K562 (cell line): ENCODE results near the gene ATP2A2. TPM values are rescaled to one million over a fixed set of nuclear protein-coding genes. Genes with fewer than 3 reads are reported as not detected.

Source experiments
- ATAC-seq: fragments of 200-7000 bp; cut with Tn5 transposase; 3 replicates; pipeline ENCODE4 v1.9.1; 2020; ENCODE audit warnings: moderate library complexity
- BruUV-seq: library from RNA; stranded (reverse); fragments of 400-500 nt; replicated peaks from 2 replicates; lab custom pipeline; 2021; lab: Mats Ljungman, UMichigan
- CTCF ChIA-PET: fragments of 300-600 bp; formaldehyde crosslinking; extraction: SDS; loops from one replicate; lab custom pipeline; 2021; ENCODE audit warnings: low intra/inter-chr PET ratio; lab: Yijun Ruan, JAX
- POLR2A ChIA-PET: fragments of 300-600, 350-650 bp; sonication (Branson Sonifier 250); formaldehyde crosslinking; extraction: SDS; loops from one replicate; lab custom pipeline; 2021; ENCODE audit warnings: antibody characterized with exemption, inconsistent platforms; lab: Yijun Ruan, JAX
- DNase-seq, 4 experiments: peaks; one replicate each; pipeline versions ENCODE4 v3.0.0 to v3.0.0-alpha.2; 2011 to 2018; ENCODE audit warnings: low spot score in 3 of 4, mixed read lengths in 3 of 4; ENCODE audit errors: extremely low read depth in 1 of 4
- FAIRE-seq: peaks from 2 replicates; lab custom pipeline; 2011; peaks lifted over from hg19 to GRCh38; lab: Jason Lieb, UNC
- H2AFZ ChIP-seq: 2 replicates; pipeline ENCODE4 v1.6.0; 2011; ENCODE audit warnings: low read depth, low read length, control low read depth, inconsistent platforms
- H3K27ac ChIP-seq: fragments of 200-600 bp; 3 replicates; pipeline ENCODE4 v1.8.0; 2011; ENCODE audit warnings: low read depth, mild to moderate bottlenecking, control low read depth, inconsistent platforms, low read length, moderate library complexity, mixed read lengths; ENCODE audit errors: extremely low read depth
- H3K27me3 ChIP-seq, 2 experiments: fragments of 300-600 bp in 1 of 2; 2 replicates in 1 of 2; 3 replicates in 1 of 2; pipeline versions ENCODE4 v1.6.0 to v1.8.0; 2011; ENCODE audit warnings: inconsistent platforms in 2 of 2, low read length in 2 of 2, mild to moderate bottlenecking in 1 of 2, mixed read lengths in 1 of 2, moderate library complexity in 1 of 2; ENCODE audit not compliant: control insufficient read depth in 2 of 2, insufficient read depth in 2 of 2
- H3K36me3 ChIP-seq: fragments of 300-600 bp; 3 replicates; pipeline ENCODE4 v1.8.0; 2011; ENCODE audit warnings: mild to moderate bottlenecking, low read length, inconsistent platforms; ENCODE audit not compliant: control insufficient read depth, insufficient read depth
- H3K4me1 ChIP-seq, 2 experiments: fragments of 200-600 bp in 1 of 2; replicated peaks in 1 of 2; 2 replicates in 1 of 2; 3 replicates in 1 of 2; pipeline versions ENCODE4 v1.5.1 to v1.8.0; 2011; ENCODE audit warnings: inconsistent platforms in 2 of 2, low read length in 2 of 2, mild to moderate bottlenecking in 1 of 2, mixed read lengths in 1 of 2, moderate library complexity in 1 of 2; ENCODE audit not compliant: control insufficient read depth in 2 of 2, insufficient read depth in 2 of 2
- H3K4me2 ChIP-seq: 2 replicates; pipeline ENCODE4 v1.6.1; 2011; ENCODE audit warnings: low read length, control low read depth, inconsistent platforms, mixed read lengths; ENCODE audit not compliant: insufficient read depth
- H3K4me3 ChIP-seq: fragments of 200-600 bp; sonication (generic), shearing (Covaris generic); 2 replicates; pipeline ENCODE4 v1.5.1; 2016; ENCODE audit warnings: control low read depth, inconsistent platforms
- H3K79me2 ChIP-seq: fragments of 200-600 bp; 3 replicates; pipeline ENCODE4 v1.8.0; 2011; ENCODE audit warnings: low read length, inconsistent platforms; ENCODE audit not compliant: control insufficient read depth, insufficient read depth
- H3K9ac ChIP-seq, 2 experiments: 2 replicates each; pipeline versions ENCODE4 v1.6.0 to v1.6.1; 2011; ENCODE audit warnings: low read depth in 2 of 2, low read length in 2 of 2, control low read depth in 1 of 2, inconsistent platforms in 1 of 2, mild to moderate bottlenecking in 1 of 2, mixed read lengths in 1 of 2; ENCODE audit not compliant: insufficient read depth in 1 of 2
- H3K9me1 ChIP-seq: one replicate; pipeline ENCODE4 v1.6.0; 2011; ENCODE audit warnings: inconsistent platforms, mild to moderate bottlenecking, low read length, moderate library complexity; ENCODE audit not compliant: control insufficient read depth, insufficient read depth
- H3K9me3 ChIP-seq: replicated peaks from 2 replicates; pipeline ENCODE4 v1.5.1; 2011; ENCODE audit warnings: low read depth, low read length, inconsistent platforms; ENCODE audit not compliant: control insufficient read depth, insufficient read depth
- H4K20me1 ChIP-seq: replicated peaks from 2 replicates; pipeline ENCODE4 v1.6.1; 2011; ENCODE audit warnings: low read length, inconsistent platforms, mixed read lengths; ENCODE audit not compliant: control insufficient read depth, insufficient read depth
- HSF4 ChIP-seq: fragments of 250-450 bp; sonication (Bioruptor Pico); IDR thresholded peaks from 2 replicates; pipeline ENCODE4 v2.1.2; 2022; ENCODE audit warnings: mild to moderate bottlenecking, moderate library complexity, borderline replicate concordance
- MCM3 ChIP-seq: fragments of 450-650 bp; IDR thresholded peaks from 2 replicates; pipeline ENCODE4 v1.6.1; 2016
- SP2 ChIP-seq: IDR thresholded peaks from 2 replicates; pipeline ENCODE4 v1.6.1; 2011; ENCODE audit warnings: mild to moderate bottlenecking, low read depth, low read length, moderate library complexity; ENCODE audit not compliant: poor library complexity, severe bottlenecking; ENCODE audit errors: extremely low read depth
- ZNF146 ChIP-seq: IDR thresholded peaks from one replicate; pipeline ENCODE4 v1.6.1; 2018; ENCODE audit warnings: missing compliant biosample characterization; ENCODE audit not compliant: unreplicated experiment
- ZSCAN32 ChIP-seq: fragments of 450-650 bp; formaldehyde crosslinking; IDR thresholded peaks from 2 replicates; pipeline ENCODE4 v1.4.0; 2020; ENCODE audit warnings: mild to moderate bottlenecking, moderate library complexity
- WGBS: fragments of 100-300 bp; shearing (Covaris generic); methylation state at CpG from one replicate; pipeline ENCODE4 v1.1.6; 2016; ENCODE audit warnings: low coverage, mixed read lengths; ENCODE audit not compliant: insufficient coverage; ENCODE audit errors: missing lambda C conversion rate; 5-methylcytosine and 5-hydroxymethylcytosine counted together
- in situ Hi-C: fragments of 300-500 bp; cut with MboI; formaldehyde crosslinking; loops from 4 replicates; pipeline ENCODE4 v1.15.0; 2018; ENCODE audit warnings: inconsistent platforms, mixed read lengths
- intact Hi-C: fragments of 100-400 bp; cut with micrococcal nuclease; formaldehyde crosslinking; loops from 2 replicates; pipeline ENCODE4 v1.14.2; 2022
- polyA plus RNA-seq, 8 experiments: library from polyadenylated mRNA; depleted of rRNA in 4 of 8; stranded (reverse) in 5 of 8; unstranded in 3 of 8; fragments of >200 nt; fragmentation: Nextera tagmentation in 2 of 8; fragmentation: Illumina TruSeq in 1 of 8; extraction: Ambion mirVana in 2 of 8; extraction: Trizol in 1 of 8; gene quantifications; 2 replicates each; pipeline versions ENCODE4 v1.2.1 to v1.2.3, GENCODE V29; 2011 to 2014; ENCODE audit warnings: inconsistent platforms in 1 of 8, missing spikeins in 1 of 8
- total RNA-seq, 7 experiments: library from RNA; depleted of rRNA in 6 of 7; stranded (reverse); fragments of >200 nt in 6 of 7; fragmentation: Illumina TruSeq in 2 of 7; extraction: Trizol in 2 of 7; gene quantifications; 2 replicates each; pipeline versions ENCODE4 v1.2.1 to v1.2.3, GENCODE V29; 2011 to 2021; ENCODE audit warnings: low replicate concordance in 1 of 7
- TF ChIP-seq, protein P1 (sequence below): fragments of 450-650 bp; IDR thresholded peaks from 2 replicates; pipeline ENCODE4 v1.6.1; 2016; ENCODE audit warnings: low read depth, mild to moderate bottlenecking, moderate library complexity
- TF ChIP-seq, protein P2 (sequence below): fragments of 250-450 bp; sonication (Bioruptor Pico); IDR thresholded peaks from 2 replicates; pipeline ENCODE4 v1.5.0; 2020; ENCODE audit warnings: mild to moderate bottlenecking, borderline replicate concordance
- TF ChIP-seq, protein P3 (sequence below), 2 experiments: fragments of 450-650 bp; formaldehyde crosslinking in 1 of 2; IDR thresholded peaks; 2 replicates each; pipeline versions ENCODE4 v1.4.0 to v1.6.1; 2014 to 2020; ENCODE audit warnings: mild to moderate bottlenecking in 2 of 2, borderline replicate concordance in 1 of 2, low read depth in 1 of 2
- TF ChIP-seq, protein P4 (sequence below): fragments of 450-650 bp; IDR thresholded peaks from 2 replicates; pipeline ENCODE4 v1.6.1; 2016

Gene ATP2A2
- total and polyA plus RNA-seq, 9 of the 15 experiments (the other 6 are each of a cell fraction or from before 2014, with no cell fraction given), result 5.2 to 205 (median 51.6) TPM

DNA sequence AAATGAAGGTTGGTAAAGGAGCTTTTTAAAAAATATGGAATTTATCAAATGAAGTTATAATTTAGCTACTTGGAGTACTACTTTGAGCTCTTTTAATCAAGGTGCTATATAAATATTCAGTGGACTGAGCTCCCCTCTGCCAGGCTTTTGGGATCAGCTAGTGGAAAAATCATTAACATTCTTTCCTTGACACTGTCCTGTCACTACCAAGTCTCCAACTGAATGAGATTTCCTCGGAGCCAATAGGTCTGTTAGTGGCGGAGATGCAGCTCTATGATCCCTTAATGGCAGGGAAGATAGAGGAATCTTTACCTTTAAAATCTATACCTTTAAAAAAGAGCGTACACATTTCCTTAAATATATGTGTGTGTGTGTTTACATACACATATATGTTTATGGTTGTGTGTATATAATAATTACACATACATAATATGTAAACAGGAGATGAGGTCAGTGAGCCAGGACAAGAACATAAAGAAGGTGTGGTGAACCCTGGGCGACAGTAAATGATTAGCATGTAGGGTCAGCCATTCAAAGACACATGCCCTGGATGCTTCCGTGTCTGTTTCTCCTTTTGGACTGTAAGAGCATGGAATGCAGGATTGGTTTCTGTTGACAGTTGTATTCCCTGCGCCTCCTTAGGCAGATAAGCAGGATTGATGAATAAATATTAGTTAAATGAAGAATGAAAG is 47.7 kb upstream of the ATP2A2 start:
- no peak overlapping the region for H3K9ac ChIP-seq
- BruUV-seq, result no TSS peak
- DNase-seq (no peak), FAIRE-seq (peak; percentile 48), ATAC-seq (no peak)
- WGBS, result 37% methylated on average over 6 of the region's 6 CpGs
- no peak overlapping the region for H3K4me3 ChIP-seq
- peak overlapping the region; percentile 27; the same call in 1 of the 2 replicates for H2AFZ ChIP-seq
- H3K9me1 ChIP-seq, result no peaks in the 10 kb centered on the region
- no peaks in the 10 kb centered on the region for H3K27me3 ChIP-seq
- H3K4me2 ChIP-seq, result no peak overlapping the region
- POLR2A ChIA-PET, result interaction anchor here (0.5 to 0.6 kb wide), 2 partner anchors 32 to 217 kb away, joined by 3 read pairs; partner anchors contain the start of gene ARPC3
- H3K36me3 ChIP-seq, result no peaks in the 10 kb centered on the region
- in situ Hi-C loops, result no loop called here
- no peaks in the 10 kb centered on the region for H3K9me3 ChIP-seq
- no peaks in the 10 kb centered on the region for H4K20me1 ChIP-seq
- CTCF ChIA-PET, result no interaction called here
- H3K27ac ChIP-seq, result no peak overlapping the region
- H3K4me1 ChIP-seq, result no peaks in the 10 kb centered on the region
- intact Hi-C loops, result no loop called here
- H3K79me2 ChIP-seq, result no peaks in the 10 kb centered on the region
- TF ChIP-seq HSF4 (CRISPR knock-in tag) (no peak), ZSCAN32 (CRISPR knock-in tag) (no peak), MCM3 (no peak), SP2 (no peak), ZNF146 (CRISPR knock-in tag) (no peak)
- TF ChIP-seq, protein P1, sequence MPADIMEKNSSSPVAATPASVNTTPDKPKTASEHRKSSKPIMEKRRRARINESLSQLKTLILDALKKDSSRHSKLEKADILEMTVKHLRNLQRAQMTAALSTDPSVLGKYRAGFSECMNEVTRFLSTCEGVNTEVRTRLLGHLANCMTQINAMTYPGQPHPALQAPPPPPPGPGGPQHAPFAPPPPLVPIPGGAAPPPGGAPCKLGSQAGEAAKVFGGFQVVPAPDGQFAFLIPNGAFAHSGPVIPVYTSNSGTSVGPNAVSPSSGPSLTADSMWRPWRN, result no peak
- TF ChIP-seq, protein P2, sequence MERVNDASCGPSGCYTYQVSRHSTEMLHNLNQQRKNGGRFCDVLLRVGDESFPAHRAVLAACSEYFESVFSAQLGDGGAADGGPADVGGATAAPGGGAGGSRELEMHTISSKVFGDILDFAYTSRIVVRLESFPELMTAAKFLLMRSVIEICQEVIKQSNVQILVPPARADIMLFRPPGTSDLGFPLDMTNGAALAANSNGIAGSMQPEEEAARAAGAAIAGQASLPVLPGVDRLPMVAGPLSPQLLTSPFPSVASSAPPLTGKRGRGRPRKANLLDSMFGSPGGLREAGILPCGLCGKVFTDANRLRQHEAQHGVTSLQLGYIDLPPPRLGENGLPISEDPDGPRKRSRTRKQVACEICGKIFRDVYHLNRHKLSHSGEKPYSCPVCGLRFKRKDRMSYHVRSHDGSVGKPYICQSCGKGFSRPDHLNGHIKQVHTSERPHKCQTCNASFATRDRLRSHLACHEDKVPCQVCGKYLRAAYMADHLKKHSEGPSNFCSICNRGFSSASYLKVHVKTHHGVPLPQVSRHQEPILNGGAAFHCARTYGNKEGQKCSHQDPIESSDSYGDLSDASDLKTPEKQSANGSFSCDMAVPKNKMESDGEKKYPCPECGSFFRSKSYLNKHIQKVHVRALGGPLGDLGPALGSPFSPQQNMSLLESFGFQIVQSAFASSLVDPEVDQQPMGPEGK (CRISPR knock-in tag), result no peak
- TF ChIP-seq, protein P3, sequence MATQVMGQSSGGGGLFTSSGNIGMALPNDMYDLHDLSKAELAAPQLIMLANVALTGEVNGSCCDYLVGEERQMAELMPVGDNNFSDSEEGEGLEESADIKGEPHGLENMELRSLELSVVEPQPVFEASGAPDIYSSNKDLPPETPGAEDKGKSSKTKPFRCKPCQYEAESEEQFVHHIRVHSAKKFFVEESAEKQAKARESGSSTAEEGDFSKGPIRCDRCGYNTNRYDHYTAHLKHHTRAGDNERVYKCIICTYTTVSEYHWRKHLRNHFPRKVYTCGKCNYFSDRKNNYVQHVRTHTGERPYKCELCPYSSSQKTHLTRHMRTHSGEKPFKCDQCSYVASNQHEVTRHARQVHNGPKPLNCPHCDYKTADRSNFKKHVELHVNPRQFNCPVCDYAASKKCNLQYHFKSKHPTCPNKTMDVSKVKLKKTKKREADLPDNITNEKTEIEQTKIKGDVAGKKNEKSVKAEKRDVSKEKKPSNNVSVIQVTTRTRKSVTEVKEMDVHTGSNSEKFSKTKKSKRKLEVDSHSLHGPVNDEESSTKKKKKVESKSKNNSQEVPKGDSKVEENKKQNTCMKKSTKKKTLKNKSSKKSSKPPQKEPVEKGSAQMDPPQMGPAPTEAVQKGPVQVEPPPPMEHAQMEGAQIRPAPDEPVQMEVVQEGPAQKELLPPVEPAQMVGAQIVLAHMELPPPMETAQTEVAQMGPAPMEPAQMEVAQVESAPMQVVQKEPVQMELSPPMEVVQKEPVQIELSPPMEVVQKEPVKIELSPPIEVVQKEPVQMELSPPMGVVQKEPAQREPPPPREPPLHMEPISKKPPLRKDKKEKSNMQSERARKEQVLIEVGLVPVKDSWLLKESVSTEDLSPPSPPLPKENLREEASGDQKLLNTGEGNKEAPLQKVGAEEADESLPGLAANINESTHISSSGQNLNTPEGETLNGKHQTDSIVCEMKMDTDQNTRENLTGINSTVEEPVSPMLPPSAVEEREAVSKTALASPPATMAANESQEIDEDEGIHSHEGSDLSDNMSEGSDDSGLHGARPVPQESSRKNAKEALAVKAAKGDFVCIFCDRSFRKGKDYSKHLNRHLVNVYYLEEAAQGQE (IDR thresholded peaks at IDR 0.05; ENCODE audit: borderline replicate concordance), result no peak
- TF ChIP-seq, protein P3 (CRISPR knock-in tag; IDR thresholded peaks at IDR 0.05; ENCODE audit: low read depth), result no peak
- TF ChIP-seq, protein P4, sequence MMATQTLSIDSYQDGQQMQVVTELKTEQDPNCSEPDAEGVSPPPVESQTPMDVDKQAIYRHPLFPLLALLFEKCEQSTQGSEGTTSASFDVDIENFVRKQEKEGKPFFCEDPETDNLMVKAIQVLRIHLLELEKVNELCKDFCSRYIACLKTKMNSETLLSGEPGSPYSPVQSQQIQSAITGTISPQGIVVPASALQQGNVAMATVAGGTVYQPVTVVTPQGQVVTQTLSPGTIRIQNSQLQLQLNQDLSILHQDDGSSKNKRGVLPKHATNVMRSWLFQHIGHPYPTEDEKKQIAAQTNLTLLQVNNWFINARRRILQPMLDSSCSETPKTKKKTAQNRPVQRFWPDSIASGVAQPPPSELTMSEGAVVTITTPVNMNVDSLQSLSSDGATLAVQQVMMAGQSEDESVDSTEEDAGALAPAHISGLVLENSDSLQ, result no peak
